GM23338 (cell line): ENCODE results near the gene ASB11.

Experiments
- EZH2 ChIP-seq: fragments of 200-600 bp; sonication (generic); IDR thresholded peaks from one replicate; pipeline ENCODE4 v1.8.0; 2017; ENCODE audit warnings: antibody characterized with exemption, mild to moderate bottlenecking, low read depth; ENCODE audit not compliant: unreplicated experiment
- EZH2phosphoT487 ChIP-seq: fragments of 200-600 bp; sonication (generic); IDR thresholded peaks from one replicate; pipeline ENCODE4 v1.8.1; 2018; ENCODE audit warnings: antibody characterized with exemption; ENCODE audit not compliant: unreplicated experiment
- POLR2AphosphoS5 ChIP-seq: IDR thresholded peaks from 2 replicates; pipeline ENCODE4 v1.6.1; 2016; ENCODE audit warnings: antibody characterized with exemption, low read depth
- TF ChIP-seq, protein P1 (sequence below), 2 experiments: fragments of 200-600 bp in 1 of 2; sonication (generic) in 1 of 2; conservative IDR thresholded peaks; 2 replicates each; pipeline versions ENCODE4 v1.5.1 to v1.6.1; 2016 to 2017; ENCODE audit warnings: antibody characterized with exemption in 2 of 2, low read depth in 2 of 2, mild to moderate bottlenecking in 2 of 2, moderate library complexity in 1 of 2
- TF ChIP-seq, protein P2 (sequence below): IDR thresholded peaks from one replicate; pipeline ENCODE4 v1.6.1; 2018; ENCODE audit warnings: antibody characterized with exemption; ENCODE audit not compliant: unreplicated experiment

- TF ChIP-seq, protein P1, sequence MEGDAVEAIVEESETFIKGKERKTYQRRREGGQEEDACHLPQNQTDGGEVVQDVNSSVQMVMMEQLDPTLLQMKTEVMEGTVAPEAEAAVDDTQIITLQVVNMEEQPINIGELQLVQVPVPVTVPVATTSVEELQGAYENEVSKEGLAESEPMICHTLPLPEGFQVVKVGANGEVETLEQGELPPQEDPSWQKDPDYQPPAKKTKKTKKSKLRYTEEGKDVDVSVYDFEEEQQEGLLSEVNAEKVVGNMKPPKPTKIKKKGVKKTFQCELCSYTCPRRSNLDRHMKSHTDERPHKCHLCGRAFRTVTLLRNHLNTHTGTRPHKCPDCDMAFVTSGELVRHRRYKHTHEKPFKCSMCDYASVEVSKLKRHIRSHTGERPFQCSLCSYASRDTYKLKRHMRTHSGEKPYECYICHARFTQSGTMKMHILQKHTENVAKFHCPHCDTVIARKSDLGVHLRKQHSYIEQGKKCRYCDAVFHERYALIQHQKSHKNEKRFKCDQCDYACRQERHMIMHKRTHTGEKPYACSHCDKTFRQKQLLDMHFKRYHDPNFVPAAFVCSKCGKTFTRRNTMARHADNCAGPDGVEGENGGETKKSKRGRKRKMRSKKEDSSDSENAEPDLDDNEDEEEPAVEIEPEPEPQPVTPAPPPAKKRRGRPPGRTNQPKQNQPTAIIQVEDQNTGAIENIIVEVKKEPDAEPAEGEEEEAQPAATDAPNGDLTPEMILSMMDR (conservative IDR thresholded peaks at IDR 0.05; ENCODE audit: low read depth in 2 of 2), result no peak
- TF ChIP-seq, protein P2, sequence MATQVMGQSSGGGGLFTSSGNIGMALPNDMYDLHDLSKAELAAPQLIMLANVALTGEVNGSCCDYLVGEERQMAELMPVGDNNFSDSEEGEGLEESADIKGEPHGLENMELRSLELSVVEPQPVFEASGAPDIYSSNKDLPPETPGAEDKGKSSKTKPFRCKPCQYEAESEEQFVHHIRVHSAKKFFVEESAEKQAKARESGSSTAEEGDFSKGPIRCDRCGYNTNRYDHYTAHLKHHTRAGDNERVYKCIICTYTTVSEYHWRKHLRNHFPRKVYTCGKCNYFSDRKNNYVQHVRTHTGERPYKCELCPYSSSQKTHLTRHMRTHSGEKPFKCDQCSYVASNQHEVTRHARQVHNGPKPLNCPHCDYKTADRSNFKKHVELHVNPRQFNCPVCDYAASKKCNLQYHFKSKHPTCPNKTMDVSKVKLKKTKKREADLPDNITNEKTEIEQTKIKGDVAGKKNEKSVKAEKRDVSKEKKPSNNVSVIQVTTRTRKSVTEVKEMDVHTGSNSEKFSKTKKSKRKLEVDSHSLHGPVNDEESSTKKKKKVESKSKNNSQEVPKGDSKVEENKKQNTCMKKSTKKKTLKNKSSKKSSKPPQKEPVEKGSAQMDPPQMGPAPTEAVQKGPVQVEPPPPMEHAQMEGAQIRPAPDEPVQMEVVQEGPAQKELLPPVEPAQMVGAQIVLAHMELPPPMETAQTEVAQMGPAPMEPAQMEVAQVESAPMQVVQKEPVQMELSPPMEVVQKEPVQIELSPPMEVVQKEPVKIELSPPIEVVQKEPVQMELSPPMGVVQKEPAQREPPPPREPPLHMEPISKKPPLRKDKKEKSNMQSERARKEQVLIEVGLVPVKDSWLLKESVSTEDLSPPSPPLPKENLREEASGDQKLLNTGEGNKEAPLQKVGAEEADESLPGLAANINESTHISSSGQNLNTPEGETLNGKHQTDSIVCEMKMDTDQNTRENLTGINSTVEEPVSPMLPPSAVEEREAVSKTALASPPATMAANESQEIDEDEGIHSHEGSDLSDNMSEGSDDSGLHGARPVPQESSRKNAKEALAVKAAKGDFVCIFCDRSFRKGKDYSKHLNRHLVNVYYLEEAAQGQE, result no peak
- no peak for TF ChIP-seq EZH2phosphoT487
- no peak for TF ChIP-seq POLR2AphosphoS5
- no peak for TF ChIP-seq EZH2
Observed at GRCh38 chrX:15315509-15315908, at the start of gene ASB11.
